AG09319 (cell line): Measurements from ENCODE around the gene NOL9.

Experiments used
- DNase-seq: peaks from one replicate; pipeline ENCODE4 v3.0.0-alpha.2; 2010; ENCODE audit warnings: low read depth; ENCODE audit errors: extremely low read depth
- TF ChIP-seq, protein P1 (sequence below): IDR thresholded peaks from 2 replicates; pipeline ENCODE4 v1.5.1; 2011; ENCODE audit warnings: low read depth, mild to moderate bottlenecking, inconsistent platforms, low read length, moderate library complexity

Gene NOL9

DNA sequence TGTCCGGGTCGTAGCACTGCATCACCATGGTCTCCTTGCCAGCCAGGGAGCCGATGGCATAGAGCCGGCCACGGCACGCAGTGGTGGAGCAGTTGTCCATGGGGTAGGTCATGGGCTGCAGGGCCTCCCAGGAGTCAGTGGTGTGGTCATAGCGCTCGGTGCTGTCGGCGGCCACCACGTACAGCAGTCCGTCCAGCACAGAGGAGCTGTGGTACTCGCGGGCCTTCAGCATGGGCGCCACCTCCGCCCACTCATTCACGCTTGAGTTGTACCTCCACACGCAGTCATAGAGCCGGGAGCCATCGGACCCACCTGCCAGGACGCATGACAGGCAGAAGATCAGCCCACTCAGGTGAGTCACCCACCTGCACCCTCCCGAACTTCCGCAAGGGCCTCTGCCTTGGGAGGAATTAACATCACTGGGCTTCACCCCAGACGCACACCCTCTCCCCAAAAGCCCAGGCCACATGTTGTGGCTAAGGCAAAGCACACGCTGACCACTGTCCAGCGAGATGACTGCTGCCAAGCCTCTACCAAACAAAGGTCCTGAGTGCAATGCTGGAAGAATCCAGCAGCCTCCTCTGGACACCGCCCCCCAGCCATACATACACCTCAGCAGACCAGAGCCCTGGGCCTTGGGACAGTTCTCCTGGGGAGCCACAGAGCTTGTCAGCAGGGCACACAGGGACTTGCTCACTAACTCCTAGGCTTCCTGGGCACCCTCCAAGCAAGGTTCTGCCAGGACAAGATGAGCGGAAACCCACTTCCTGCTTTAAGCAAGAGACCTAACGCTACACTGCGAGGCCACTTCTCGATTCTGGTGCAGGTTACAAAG is 45.0 kb upstream of the NOL9 start:
- no peak for DNase-seq
- TF ChIP-seq, protein P1, sequence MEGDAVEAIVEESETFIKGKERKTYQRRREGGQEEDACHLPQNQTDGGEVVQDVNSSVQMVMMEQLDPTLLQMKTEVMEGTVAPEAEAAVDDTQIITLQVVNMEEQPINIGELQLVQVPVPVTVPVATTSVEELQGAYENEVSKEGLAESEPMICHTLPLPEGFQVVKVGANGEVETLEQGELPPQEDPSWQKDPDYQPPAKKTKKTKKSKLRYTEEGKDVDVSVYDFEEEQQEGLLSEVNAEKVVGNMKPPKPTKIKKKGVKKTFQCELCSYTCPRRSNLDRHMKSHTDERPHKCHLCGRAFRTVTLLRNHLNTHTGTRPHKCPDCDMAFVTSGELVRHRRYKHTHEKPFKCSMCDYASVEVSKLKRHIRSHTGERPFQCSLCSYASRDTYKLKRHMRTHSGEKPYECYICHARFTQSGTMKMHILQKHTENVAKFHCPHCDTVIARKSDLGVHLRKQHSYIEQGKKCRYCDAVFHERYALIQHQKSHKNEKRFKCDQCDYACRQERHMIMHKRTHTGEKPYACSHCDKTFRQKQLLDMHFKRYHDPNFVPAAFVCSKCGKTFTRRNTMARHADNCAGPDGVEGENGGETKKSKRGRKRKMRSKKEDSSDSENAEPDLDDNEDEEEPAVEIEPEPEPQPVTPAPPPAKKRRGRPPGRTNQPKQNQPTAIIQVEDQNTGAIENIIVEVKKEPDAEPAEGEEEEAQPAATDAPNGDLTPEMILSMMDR: no peak

DNA sequence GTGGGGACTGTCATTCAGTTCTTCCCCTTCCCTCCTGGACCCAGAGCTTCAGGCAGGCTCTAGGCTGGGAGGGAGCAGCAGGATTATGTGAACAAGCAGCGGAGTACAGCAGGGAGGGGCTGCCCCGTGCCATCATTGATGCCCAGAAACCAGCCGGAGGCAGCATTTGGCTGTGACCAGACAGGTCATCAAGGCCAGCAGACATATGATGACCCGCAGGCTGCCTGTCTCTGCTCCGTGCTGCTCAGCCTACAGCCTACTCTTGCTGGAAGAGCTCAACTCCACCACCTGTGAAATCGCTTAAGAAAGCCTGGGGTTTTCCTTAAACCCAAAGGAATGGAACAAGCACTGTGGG is 43.4 kb upstream of the NOL9 start:
- TF ChIP-seq, protein P1: no peak
- no peak for DNase-seq

DNA sequence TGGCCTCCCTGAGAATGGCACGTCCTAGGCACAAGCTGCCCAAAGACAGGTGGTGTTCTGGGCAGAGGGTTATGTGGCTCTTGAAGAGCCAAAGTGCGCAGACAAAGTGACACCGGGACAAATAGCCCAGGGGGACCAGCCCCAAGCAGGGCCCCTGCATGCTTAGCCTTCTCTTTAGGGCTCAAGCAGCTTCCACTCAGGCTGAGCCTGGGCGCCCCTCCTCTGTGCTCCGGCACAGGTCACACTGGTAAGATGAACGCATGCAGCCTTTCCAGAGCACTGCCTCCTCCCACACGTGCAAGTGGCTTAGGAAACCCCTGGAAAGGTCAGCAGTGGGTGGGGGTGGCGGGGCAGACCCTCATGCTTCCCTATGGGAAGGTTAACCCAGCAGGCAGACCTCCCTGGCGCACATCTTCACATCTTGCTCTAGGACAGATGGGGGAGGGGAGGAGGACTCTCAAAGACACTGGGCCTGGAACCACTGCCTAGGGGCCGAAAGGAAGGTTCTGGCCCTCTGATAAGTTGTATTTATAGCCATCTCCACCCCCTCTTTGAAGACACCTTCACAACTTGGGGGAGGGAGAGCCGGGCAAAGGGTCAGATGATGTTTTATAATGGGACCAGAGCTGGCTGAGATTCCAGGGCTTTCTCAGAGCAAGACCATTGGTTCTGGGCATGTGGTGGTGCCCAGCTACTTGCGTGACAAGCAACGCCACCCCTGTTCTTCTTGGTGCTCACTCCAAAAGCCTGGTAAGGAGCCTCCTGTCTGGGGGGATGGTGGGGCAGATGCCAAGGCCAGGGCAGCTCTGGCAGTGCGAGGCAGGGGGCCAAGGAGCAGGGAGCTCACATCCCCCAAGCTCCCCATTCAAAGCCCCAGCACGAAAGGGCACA is 42.8 kb upstream of the NOL9 start:
- no peak for DNase-seq
- TF ChIP-seq, protein P1: no peak

DNA sequence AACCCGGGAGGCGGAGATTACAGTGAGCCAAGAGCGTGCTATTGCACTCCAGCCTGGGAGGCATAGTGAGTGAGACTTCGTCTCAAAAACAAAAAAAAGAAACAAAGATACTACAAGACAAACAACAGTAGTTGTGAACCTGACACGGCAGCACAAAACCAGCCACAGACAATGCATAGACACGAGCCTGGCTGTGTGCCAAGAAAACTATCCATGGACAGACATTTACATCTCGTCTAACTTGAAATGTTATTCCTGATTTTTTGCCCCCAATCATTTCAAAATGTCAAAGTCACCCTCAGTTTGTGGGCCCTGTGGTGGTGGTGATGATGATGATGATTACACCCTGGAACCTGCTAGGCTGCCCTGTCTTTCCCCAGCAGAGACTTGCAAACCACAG is 42.0 kb upstream of the NOL9 start:
- DNase-seq: no peak
- TF ChIP-seq, protein P1: no peak

DNA sequence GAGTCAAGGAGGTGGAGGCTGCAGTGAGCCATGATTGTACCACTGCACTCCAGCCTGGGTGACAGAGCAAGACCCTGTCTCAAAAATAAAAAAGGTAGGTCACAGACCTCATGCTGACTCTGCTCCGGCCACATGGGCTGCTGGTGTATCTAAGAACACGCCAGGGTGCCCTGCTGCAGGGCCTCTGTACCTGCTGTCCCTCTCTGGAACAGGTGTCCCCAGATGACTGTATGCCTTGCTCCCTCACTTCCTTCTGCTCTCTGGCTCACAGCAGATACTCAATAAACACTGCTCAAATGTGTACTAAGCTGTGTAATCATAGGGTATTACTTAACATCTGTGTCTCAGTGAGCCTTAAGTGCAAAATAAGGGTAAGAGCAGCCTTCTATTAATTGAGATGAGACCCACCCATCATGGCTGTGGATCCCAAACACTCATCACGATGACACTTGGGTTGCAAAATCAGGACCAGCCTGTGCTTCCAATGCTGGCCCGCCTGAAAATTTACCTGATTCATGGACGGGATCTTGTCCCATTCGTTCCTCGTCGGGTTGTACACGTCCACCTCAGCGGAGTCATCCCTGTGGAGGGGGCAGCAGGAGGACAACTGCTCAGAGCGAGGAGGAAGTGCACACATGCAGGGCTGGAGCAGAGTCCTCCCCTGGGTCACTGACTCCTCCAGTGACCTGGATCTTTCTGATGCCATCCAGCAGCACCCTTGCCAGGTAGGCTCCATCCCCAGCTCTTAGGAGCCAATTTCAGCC is 40.8 kb upstream of the NOL9 start:
- TF ChIP-seq, protein P1: no peak
- no peak for DNase-seq

DNA sequence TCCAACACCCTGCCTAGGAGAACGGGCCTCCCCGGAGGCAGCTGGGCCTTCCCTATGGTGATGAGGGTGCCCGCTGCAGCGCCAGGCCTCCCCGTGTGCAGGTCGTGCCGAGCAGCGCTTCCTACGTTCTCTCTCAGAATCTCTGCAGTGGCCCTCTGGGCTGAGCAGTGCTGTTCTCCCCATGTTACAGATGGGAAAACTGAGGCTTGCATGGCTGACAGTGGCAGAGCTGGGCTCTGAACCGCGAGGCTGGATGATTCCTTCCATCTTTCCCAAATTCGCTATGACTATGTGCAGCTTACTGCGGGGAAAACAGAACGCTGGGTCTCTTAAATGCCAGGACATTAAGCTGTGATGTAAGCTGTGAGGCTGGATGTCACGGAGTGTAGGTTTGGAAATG is 39.5 kb upstream of the NOL9 start:
- TF ChIP-seq, protein P1: no peak

More for the DNA sequence above, 39.5 kb upstream of the NOL9 start:
- no peak for DNase-seq
